Ishikawa (cell line): ENCODE measurements around the gene SIGLEC6.

Source experiments
- EGR1 ChIP-seq: IDR thresholded peaks from 2 replicates; pipeline ENCODE4 v1.6.1; 2012
- TEAD4 ChIP-seq: IDR thresholded peaks from 2 replicates; pipeline ENCODE4 v1.6.1; 2012

- TF ChIP-seq TEAD4 = no peak
- no peak for TF ChIP-seq EGR1
Measured at GRCh38 chr19:51547397-51548212, 16.1 kb upstream of the SIGLEC6 start.
